ENCODE data around the gene CPSF7. TPM values are rescaled to one million over a fixed set of nuclear protein-coding genes. Genes with fewer than 3 reads are reported as not detected.

The CPSF7 gene
- polyA plus RNA-seq, 1 of the 3 experiments (the other 2 are of a cell fraction): 44.0 TPM

DNA sequence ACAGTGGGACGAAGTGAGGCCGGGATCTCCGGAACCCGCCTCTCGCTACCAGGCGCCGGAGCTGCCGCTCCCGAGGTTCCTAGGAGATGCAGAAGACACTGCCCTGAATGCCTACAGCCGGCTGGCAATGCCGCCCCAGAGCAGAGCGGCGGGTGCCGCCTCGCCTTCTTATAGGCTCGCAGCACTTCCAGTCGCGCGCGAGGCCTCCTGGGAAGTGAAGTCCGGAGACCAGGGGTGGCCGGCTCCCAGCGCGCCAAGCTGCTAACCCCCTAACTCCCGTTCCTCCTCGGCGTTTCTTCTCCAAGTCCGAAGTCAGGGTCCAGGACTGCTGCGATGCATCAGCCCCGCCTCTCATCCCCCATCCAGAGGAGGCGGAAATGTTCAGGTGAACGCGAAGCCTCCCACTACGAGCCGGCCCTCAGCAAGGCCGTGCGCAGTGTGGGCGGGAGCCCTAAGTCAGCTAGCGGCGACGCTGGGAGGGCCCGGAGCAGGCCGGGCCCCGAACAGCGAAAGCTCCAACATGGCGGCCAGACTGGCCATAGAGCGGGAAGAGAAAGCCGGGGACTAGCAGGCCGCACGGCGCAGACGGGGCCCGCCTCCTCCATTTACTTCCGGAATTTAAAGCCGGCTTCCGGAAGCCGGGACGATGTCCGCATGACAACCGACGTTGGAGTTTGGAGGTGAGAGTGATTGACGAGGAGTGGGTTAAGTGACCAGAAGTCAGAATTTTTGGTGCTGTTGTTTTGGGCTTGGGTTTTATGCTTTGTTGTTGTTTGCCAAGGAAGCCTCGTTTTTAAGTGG, 67.8 kb downstream of the CPSF7 start, which contains the start of the genes CYB561A3 and TMEM138 (continued):
- TF ChIP-seq SIN3A (IDR thresholded peaks at IDR 0.05; ENCODE audit: borderline replicate concordance, low read depth, low read length): peak; percentile 51; the same call in 1 of the 2 replicates
- peak; percentile 71 for TF ChIP-seq ELF1 (IDR thresholded peaks at IDR 0.05)

DNA sequence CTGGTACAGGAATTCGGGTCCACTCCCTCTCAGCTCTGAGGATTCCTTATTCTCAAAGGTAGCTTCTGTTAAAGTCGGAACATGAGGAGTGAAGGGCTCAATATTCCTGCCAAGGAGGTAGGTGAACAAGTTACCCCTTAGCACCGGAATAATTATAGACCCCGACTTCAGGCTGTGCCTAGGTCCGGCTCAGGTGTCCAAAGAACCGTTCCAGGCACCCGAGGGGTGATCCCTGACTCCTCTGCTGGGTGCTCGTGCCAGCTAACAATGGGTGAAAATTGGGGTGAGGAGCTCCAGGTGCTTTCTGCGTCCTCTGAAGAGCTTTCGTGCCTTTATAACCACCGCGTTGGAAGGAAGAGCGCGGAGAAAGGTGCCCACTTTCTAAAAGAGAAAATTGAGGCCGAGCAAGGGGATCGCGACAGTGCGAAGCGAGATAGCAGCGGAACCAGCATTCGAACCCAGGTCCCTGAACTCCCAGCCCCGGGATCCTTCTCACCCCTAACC, 68.5 kb downstream of the CPSF7 start:
- H3K9me3 ChIP-seq: no peaks in the 10 kb centered on the region
- no peaks in the 10 kb centered on the region for H4K20me1 ChIP-seq (ENCODE audit: insufficient read depth)
- no peaks in the 10 kb centered on the region for H3K27me3 ChIP-seq (ENCODE audit: insufficient read depth)
- POLR2A ChIA-PET: interaction anchor here (0.6 to 3.9 kb wide), 16 partner anchors 8 to 421 kb away, joined by 3 to 57 read pairs (median 8); partner anchors contain the start of genes CPSF7, DDB1, SDHAF2 and TKFC
- TF ChIP-seq MEF2A (IDR thresholded peaks at IDR 0.05; ENCODE audit: borderline replicate concordance, low read depth) (no peak), EZH2phosphoT487 (IDR thresholded peaks at IDR 0.05; ENCODE audit: borderline replicate concordance, low read depth) (no peak), EP300 (IDR thresholded peaks at IDR 0.05; ENCODE audit: borderline replicate concordance in 1 of 2, low read depth in 1 of 2, low read length in 1 of 2) (no peak), RXRA (IDR thresholded peaks at IDR 0.05; ENCODE audit: borderline replicate concordance, low read depth) (no peak), ELF1 (IDR thresholded peaks at IDR 0.05) (no peak), CHD2 (IDR thresholded peaks at IDR 0.05; ENCODE audit: low read length, partially characterized antibody) (no peak), JUND (IDR thresholded peaks at IDR 0.05) (no peak), MXI1 (IDR thresholded peaks at IDR 0.05; ENCODE audit: low read depth, low read length) (no peak), TEAD4 (IDR thresholded peaks at IDR 0.05; ENCODE audit: borderline replicate concordance, insufficient read depth) (no peak), NRF1 (IDR thresholded peaks at IDR 0.05; ENCODE audit: low read depth, low read length) (no peak), SIN3A (IDR thresholded peaks at IDR 0.05; ENCODE audit: borderline replicate concordance, low read depth, low read length) (no peak), TAF1 (IDR thresholded peaks at IDR 0.05; ENCODE audit: borderline replicate concordance, low read depth, low read length) (no peak), RAD21 (IDR thresholded peaks at IDR 0.05; ENCODE audit: low read length) (no peak), SMC3 (IDR thresholded peaks at IDR 0.05; ENCODE audit: low read depth, low read length) (no peak)
- TF ChIP-seq, protein P1, sequence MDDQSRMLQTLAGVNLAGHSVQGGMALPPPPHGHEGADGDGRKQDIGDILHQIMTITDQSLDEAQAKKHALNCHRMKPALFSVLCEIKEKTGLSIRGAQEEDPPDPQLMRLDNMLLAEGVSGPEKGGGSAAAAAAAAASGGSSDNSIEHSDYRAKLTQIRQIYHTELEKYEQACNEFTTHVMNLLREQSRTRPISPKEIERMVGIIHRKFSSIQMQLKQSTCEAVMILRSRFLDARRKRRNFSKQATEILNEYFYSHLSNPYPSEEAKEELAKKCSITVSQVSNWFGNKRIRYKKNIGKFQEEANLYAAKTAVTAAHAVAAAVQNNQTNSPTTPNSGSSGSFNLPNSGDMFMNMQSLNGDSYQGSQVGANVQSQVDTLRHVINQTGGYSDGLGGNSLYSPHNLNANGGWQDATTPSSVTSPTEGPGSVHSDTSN (IDR thresholded peaks at IDR 0.05): no peak
- TF ChIP-seq, protein P2, sequence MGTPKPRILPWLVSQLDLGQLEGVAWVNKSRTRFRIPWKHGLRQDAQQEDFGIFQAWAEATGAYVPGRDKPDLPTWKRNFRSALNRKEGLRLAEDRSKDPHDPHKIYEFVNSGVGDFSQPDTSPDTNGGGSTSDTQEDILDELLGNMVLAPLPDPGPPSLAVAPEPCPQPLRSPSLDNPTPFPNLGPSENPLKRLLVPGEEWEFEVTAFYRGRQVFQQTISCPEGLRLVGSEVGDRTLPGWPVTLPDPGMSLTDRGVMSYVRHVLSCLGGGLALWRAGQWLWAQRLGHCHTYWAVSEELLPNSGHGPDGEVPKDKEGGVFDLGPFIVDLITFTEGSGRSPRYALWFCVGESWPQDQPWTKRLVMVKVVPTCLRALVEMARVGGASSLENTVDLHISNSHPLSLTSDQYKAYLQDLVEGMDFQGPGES (IDR thresholded peaks at IDR 0.05; ENCODE audit: low read depth, low read length): no peak
- TF ChIP-seq, protein P3, sequence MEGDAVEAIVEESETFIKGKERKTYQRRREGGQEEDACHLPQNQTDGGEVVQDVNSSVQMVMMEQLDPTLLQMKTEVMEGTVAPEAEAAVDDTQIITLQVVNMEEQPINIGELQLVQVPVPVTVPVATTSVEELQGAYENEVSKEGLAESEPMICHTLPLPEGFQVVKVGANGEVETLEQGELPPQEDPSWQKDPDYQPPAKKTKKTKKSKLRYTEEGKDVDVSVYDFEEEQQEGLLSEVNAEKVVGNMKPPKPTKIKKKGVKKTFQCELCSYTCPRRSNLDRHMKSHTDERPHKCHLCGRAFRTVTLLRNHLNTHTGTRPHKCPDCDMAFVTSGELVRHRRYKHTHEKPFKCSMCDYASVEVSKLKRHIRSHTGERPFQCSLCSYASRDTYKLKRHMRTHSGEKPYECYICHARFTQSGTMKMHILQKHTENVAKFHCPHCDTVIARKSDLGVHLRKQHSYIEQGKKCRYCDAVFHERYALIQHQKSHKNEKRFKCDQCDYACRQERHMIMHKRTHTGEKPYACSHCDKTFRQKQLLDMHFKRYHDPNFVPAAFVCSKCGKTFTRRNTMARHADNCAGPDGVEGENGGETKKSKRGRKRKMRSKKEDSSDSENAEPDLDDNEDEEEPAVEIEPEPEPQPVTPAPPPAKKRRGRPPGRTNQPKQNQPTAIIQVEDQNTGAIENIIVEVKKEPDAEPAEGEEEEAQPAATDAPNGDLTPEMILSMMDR (IDR thresholded peaks at IDR 0.05): no peak
- TF ChIP-seq, protein P4, sequence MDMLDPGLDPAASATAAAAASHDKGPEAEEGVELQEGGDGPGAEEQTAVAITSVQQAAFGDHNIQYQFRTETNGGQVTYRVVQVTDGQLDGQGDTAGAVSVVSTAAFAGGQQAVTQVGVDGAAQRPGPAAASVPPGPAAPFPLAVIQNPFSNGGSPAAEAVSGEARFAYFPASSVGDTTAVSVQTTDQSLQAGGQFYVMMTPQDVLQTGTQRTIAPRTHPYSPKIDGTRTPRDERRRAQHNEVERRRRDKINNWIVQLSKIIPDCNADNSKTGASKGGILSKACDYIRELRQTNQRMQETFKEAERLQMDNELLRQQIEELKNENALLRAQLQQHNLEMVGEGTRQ (IDR thresholded peaks at IDR 0.05; ENCODE audit: borderline replicate concordance, low read depth, low read length): no peak
- peak overlapping the region; percentile 98 to 99 for H3K27ac ChIP-seq (ENCODE audit: low read depth in 2 of 2, low read length in 1 of 2)
- WGBS (ENCODE audit: low lambda C conversion rate): 3% methylated on average over 19 of the region's 22 CpGs
- peaks cover 16 to 21% of the 10 kb centered on the region in 2 experiments for H3K36me3 ChIP-seq (replicated peaks in 1 of 2; ENCODE audit: control insufficient read depth in 1 of 2, insufficient read depth in 2 of 2, low read length in 1 of 2)
- peak overlapping the region; percentile 68 to 71 for H3K4me3 ChIP-seq (ENCODE audit: low read depth in 2 of 2, low read length in 1 of 2)
- H3K9ac ChIP-seq: peak overlapping the region; percentile 97
- CTCF ChIA-PET: interaction anchor here (1.0 to 12.1 kb wide), 7 partner anchors 9 to 31 kb away, joined by 3 to 101 read pairs (median 6); partner anchors contain the start of gene TMEM216
- peak overlapping the region; percentile 98 for H3K4me2 ChIP-seq
- H3F3A ChIP-seq (replicated peaks; ENCODE audit: insufficient read depth): peaks cover 14% of the 10 kb centered on the region
- H3K79me2 ChIP-seq (ENCODE audit: insufficient read depth): peaks cover 49% of the 10 kb centered on the region
- H3K9me2 ChIP-seq: no peaks in the 10 kb centered on the region
- DNase-seq: peak; percentile 40
- H2AFZ ChIP-seq (ENCODE audit: low read depth): peak overlapping the region; percentile 69
- peaks cover 7 to 14% of the 10 kb centered on the region in 2 experiments; a peak in 3 of 4 replicates for H3K4me1 ChIP-seq (ENCODE audit: control insufficient read depth in 1 of 2, insufficient read depth in 2 of 2, low read depth in 1 of 2, low read length in 1 of 2)
